Loucy (cell line): ENCODE measurements around the gene ABHD12B.

ENCODE experiments used
- H2AFZ ChIP-seq: fragments of 200-600 bp; sonication (generic); 2 replicates; pipeline ENCODE4 v1.6.0; 2016; ENCODE audit warnings: antibody characterized with exemption, mild to moderate bottlenecking, low read length, moderate library complexity
- H3F3A ChIP-seq: fragments of 200-600 bp; 2 replicates; pipeline ENCODE4 v1.6.0; 2016; ENCODE audit warnings: antibody characterized with exemption, low read depth, mild to moderate bottlenecking
- H3K27me3 ChIP-seq: fragments of 200-600 bp; sonication (generic); 2 replicates; pipeline ENCODE4 v1.6.1; 2014; ENCODE audit warnings: low read length, mild to moderate bottlenecking; ENCODE audit not compliant: insufficient read depth, poor library complexity, severe bottlenecking
- H3K36me3 ChIP-seq: fragments of 200-600 bp; sonication (generic); 2 replicates; pipeline ENCODE4 v1.6.1; 2016; ENCODE audit warnings: low read length; ENCODE audit not compliant: insufficient read depth
- H3K4me1 ChIP-seq: fragments of 200-600 bp; sonication (generic); 2 replicates; pipeline ENCODE4 v1.5.1; 2014; ENCODE audit warnings: low read length, mild to moderate bottlenecking; ENCODE audit not compliant: insufficient read depth, poor library complexity, severe bottlenecking
- H3K4me2 ChIP-seq: fragments of 200-600 bp; sonication (generic); 2 replicates; pipeline ENCODE4 v1.6.0; 2014; ENCODE audit warnings: antibody characterized with exemption, low read length, low read depth, mild to moderate bottlenecking; ENCODE audit not compliant: poor library complexity, severe bottlenecking
- H3K4me3 ChIP-seq: fragments of 200-600 bp; sonication (generic); 2 replicates; pipeline ENCODE4 v1.5.1; 2014; ENCODE audit warnings: low read length, mild to moderate bottlenecking, mixed read lengths; ENCODE audit not compliant: poor library complexity, severe bottlenecking
- H3K79me2 ChIP-seq: fragments of 200-600 bp; sonication (generic); 2 replicates; pipeline ENCODE4 v1.6.1; 2014; ENCODE audit warnings: low read length; ENCODE audit not compliant: insufficient read depth
- H3K9ac ChIP-seq: fragments of 200-600 bp; sonication (generic); 2 replicates; pipeline ENCODE4 v1.6.0; 2014; ENCODE audit warnings: mild to moderate bottlenecking, low read depth, low read length, moderate library complexity; ENCODE audit not compliant: poor library complexity, severe bottlenecking
- H3K9me2 ChIP-seq: fragments of 200-600 bp; sonication (generic); replicated peaks from 2 replicates; pipeline ENCODE4 v1.6.1; 2016; ENCODE audit warnings: low read depth, low read length, mixed read lengths
- H3K9me3 ChIP-seq: fragments of 200-600 bp; sonication (generic); 2 replicates; pipeline ENCODE4 v1.6.1; 2014; ENCODE audit warnings: mild to moderate bottlenecking, antibody characterized with exemption, low read length, low read depth; ENCODE audit not compliant: insufficient read depth
- H4K20me1 ChIP-seq: fragments of 200-600 bp; sonication (generic); 2 replicates; pipeline ENCODE4 v1.6.0; 2014; ENCODE audit warnings: antibody characterized with exemption, low read length, mild to moderate bottlenecking; ENCODE audit not compliant: insufficient read depth, poor library complexity, severe bottlenecking
- EZH2phosphoT487 ChIP-seq: fragments of 200-600 bp; IDR thresholded peaks from 2 replicates; pipeline ENCODE4 v1.6.1; 2018; ENCODE audit warnings: antibody characterized with exemption, mild to moderate bottlenecking, moderate library complexity, borderline replicate concordance
- TF ChIP-seq, protein P1 (sequence below): fragments of 200-600 bp; sonication (generic); conservative IDR thresholded peaks from 2 replicates; pipeline ENCODE4 v1.5.1; 2014; ENCODE audit warnings: mild to moderate bottlenecking, antibody characterized with exemption, low read length

The ABHD12B gene

GRCh38 chr14:50946234-50946935 is 74.5 kb downstream of the ABHD12B start:
- Histone ChIP-seq H4K20me1 (no peaks in the 10 kb centered on the region), H3K4me2 (no peak overlapping the region), H3K36me3 (no peaks in the 10 kb centered on the region)

GRCh38 chr14:50947446-50947845 is 75.6 kb downstream of the ABHD12B start:
- Histone ChIP-seq H3K9me2 (no peaks in the 10 kb centered on the region), H3K4me2 (no peak overlapping the region), H3K9ac (no peak overlapping the region), H3K4me3 (no peak overlapping the region), H3K9me3 (no peaks in the 10 kb centered on the region), H3F3A (peaks cover 8% of the 10 kb centered on the region; the same call in 1 of the 2 replicates), H2AFZ (no peak overlapping the region), H3K27me3 (no peaks in the 10 kb centered on the region), H3K4me1 (peaks cover 8% of the 10 kb centered on the region), H3K79me2 (peaks cover 8% of the 10 kb centered on the region; the same call in 1 of the 2 replicates), H4K20me1 (no peaks in the 10 kb centered on the region), H3K36me3 (no peaks in the 10 kb centered on the region)
- TF ChIP-seq, protein P1, sequence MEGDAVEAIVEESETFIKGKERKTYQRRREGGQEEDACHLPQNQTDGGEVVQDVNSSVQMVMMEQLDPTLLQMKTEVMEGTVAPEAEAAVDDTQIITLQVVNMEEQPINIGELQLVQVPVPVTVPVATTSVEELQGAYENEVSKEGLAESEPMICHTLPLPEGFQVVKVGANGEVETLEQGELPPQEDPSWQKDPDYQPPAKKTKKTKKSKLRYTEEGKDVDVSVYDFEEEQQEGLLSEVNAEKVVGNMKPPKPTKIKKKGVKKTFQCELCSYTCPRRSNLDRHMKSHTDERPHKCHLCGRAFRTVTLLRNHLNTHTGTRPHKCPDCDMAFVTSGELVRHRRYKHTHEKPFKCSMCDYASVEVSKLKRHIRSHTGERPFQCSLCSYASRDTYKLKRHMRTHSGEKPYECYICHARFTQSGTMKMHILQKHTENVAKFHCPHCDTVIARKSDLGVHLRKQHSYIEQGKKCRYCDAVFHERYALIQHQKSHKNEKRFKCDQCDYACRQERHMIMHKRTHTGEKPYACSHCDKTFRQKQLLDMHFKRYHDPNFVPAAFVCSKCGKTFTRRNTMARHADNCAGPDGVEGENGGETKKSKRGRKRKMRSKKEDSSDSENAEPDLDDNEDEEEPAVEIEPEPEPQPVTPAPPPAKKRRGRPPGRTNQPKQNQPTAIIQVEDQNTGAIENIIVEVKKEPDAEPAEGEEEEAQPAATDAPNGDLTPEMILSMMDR = no peak
- no peak for TF ChIP-seq EZH2phosphoT487

More at GRCh38 chr14:50946234-50946935, 74.5 kb downstream of the ABHD12B start:
- Histone ChIP-seq H3K4me1 (peaks cover 8% of the 10 kb centered on the region), H3K9ac (no peak overlapping the region), H3F3A (peaks cover 8% of the 10 kb centered on the region; the same call in 1 of the 2 replicates), H2AFZ (no peak overlapping the region), H3K4me3 (no peak overlapping the region), H3K27me3 (no peaks in the 10 kb centered on the region), H3K9me3 (no peaks in the 10 kb centered on the region), H3K79me2 (peaks cover 8% of the 10 kb centered on the region; the same call in 1 of the 2 replicates), H3K9me2 (no peaks in the 10 kb centered on the region)
- TF ChIP-seq EZH2phosphoT487 = no peak
- TF ChIP-seq, protein P1 = no peak

DNA sequence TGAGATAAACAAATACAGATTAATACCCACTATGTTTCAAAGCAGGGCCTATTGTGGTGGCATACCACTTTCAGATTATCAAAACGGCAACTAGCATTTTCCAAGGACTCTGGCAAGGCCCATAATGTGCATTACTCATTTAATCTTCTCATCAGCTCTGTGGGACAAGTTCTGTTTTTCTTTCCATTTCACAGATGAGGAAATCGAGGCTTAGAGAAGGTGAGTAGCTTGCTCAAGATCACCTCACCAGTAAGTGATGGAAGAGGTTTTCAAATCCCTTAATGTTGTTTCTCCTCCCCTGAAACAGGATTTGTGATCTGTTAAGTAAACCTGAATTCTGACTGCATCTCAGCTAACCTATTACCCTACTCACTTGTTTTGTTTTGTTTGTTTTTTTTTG is 76.4 kb downstream of the ABHD12B start:
- Histone ChIP-seq H3K4me3 (no peak overlapping the region), H3K4me2 (no peak overlapping the region), H3K79me2 (peaks cover 5% of the 10 kb centered on the region; the same call in 1 of the 2 replicates), H4K20me1 (no peaks in the 10 kb centered on the region), H3K9ac (no peak overlapping the region), H2AFZ (no peak overlapping the region), H3K4me1 (peaks cover 6% of the 10 kb centered on the region), H3K27me3 (no peaks in the 10 kb centered on the region), H3K36me3 (no peaks in the 10 kb centered on the region), H3F3A (peaks cover 8% of the 10 kb centered on the region; the same call in 1 of the 2 replicates), H3K9me3 (no peaks in the 10 kb centered on the region), H3K9me2 (no peaks in the 10 kb centered on the region)
- no peak for TF ChIP-seq EZH2phosphoT487
- TF ChIP-seq, protein P1 = no peak
